WTC11 (cell line): ENCODE data around the gene ROS1. TPM values are rescaled to one million over a fixed set of nuclear protein-coding genes. Genes with fewer than 3 reads are reported as not detected.

Source experiments
- ATAC-seq: fragments of 200-7000 bp; cut with Tn5 transposase; 2 replicates; pipeline ENCODE4 v1.10.0; 2021; ENCODE audit warnings: mild to moderate bottlenecking, moderate library complexity
- CTCF ChIA-PET: fragments of 300-600 bp; sonication (Branson Sonifier 250); formaldehyde crosslinking; loops from one replicate; lab custom pipeline; 2021; ENCODE audit warnings: antibody characterized with exemption; lab: Charles Lee
- POLR2A ChIA-PET: fragments of 350-600 bp; sonication (Branson Sonifier 250); formaldehyde crosslinking; loops from one replicate; lab custom pipeline; 2021; ENCODE audit warnings: antibody characterized with exemption; lab: Charles Lee
- DNase-seq: peaks from one replicate; pipeline ENCODE4 v3.0.0; 2021; ENCODE audit warnings: low spot score
- H3K27ac Mint-ChIP-seq: 2 replicates; pipeline ENCODE4 v1.8.0; 2021; ENCODE audit warnings: mixed read lengths
- H3K27me3 Mint-ChIP-seq: 2 replicates; pipeline ENCODE4 v1.8.0; 2021; ENCODE audit warnings: low read depth, mild to moderate bottlenecking, moderate library complexity, mixed read lengths
- H3K36me3 Mint-ChIP-seq: 2 replicates; pipeline ENCODE4 v1.8.0; 2021; ENCODE audit warnings: mixed read lengths
- H3K4me1 Mint-ChIP-seq: 2 replicates; pipeline ENCODE4 v1.8.0; 2022; ENCODE audit warnings: mixed read lengths
- H3K4me3 Mint-ChIP-seq: 2 replicates; pipeline ENCODE4 v1.8.0; 2021; ENCODE audit warnings: mild to moderate bottlenecking, moderate library complexity, mixed read lengths
- H3K9me3 Mint-ChIP-seq: 2 replicates; pipeline ENCODE4 v1.8.0; 2021; ENCODE audit warnings: mixed read lengths
- EMX1 ChIP-seq: fragments of 250-450 bp; sonication (Bioruptor Pico); IDR thresholded peaks from 2 replicates; pipeline ENCODE4 v1.8.0; 2021; ENCODE audit warnings: mild to moderate bottlenecking
- ESRRA ChIP-seq: sonication (generic); formaldehyde crosslinking; IDR thresholded peaks from 2 replicates; pipeline ENCODE4 v1.8.1; 2022; ENCODE audit warnings: mild to moderate bottlenecking, missing genetic modification reagents, borderline replicate concordance
- ETV6 ChIP-seq: sonication (generic); formaldehyde crosslinking; IDR thresholded peaks from 2 replicates; pipeline ENCODE4 v1.8.1; 2022; ENCODE audit warnings: mild to moderate bottlenecking, missing genetic modification reagents
- FOXK1 ChIP-seq: sonication (generic); formaldehyde crosslinking; IDR thresholded peaks from 2 replicates; pipeline ENCODE4 v1.8.0; 2022; ENCODE audit warnings: mild to moderate bottlenecking, moderate library complexity, missing genetic modification reagents
- GTF2I ChIP-seq: fragments of 250-450 bp; sonication (Bioruptor Pico); conservative IDR thresholded peaks from 2 replicates; pipeline ENCODE4 v1.4.0; 2021; ENCODE audit warnings: mild to moderate bottlenecking
- JUN ChIP-seq: sonication (generic); formaldehyde crosslinking; IDR thresholded peaks from 2 replicates; pipeline ENCODE4 v1.8.0; 2023; ENCODE audit warnings: mild to moderate bottlenecking, missing genetic modification reagents
- MYBL2 ChIP-seq: sonication (generic); formaldehyde crosslinking; IDR thresholded peaks from 2 replicates; pipeline ENCODE4 v1.8.1; 2023; ENCODE audit warnings: mild to moderate bottlenecking, moderate library complexity, missing genetic modification reagents
- NR2C2 ChIP-seq: sonication (generic); formaldehyde crosslinking; IDR thresholded peaks from 2 replicates; pipeline ENCODE4 v1.8.0; 2022; ENCODE audit warnings: mild to moderate bottlenecking, missing genetic modification reagents
- NR3C1 ChIP-seq: sonication (generic); formaldehyde crosslinking; conservative IDR thresholded peaks from 2 replicates; pipeline ENCODE4 v1.8.1; 2023; ENCODE audit warnings: low read depth, mild to moderate bottlenecking, missing genetic modification reagents
- RELA ChIP-seq: sonication (generic); formaldehyde crosslinking; IDR thresholded peaks from 2 replicates; pipeline ENCODE4 v1.8.1; 2022; ENCODE audit warnings: missing genetic modification reagents, mild to moderate bottlenecking, borderline replicate concordance
- SMAD4 ChIP-seq: sonication (generic); formaldehyde crosslinking; IDR thresholded peaks from 2 replicates; pipeline ENCODE4 v1.8.0; 2022; ENCODE audit warnings: mild to moderate bottlenecking, missing genetic modification reagents
- ZNF121 ChIP-seq: sonication (generic); formaldehyde crosslinking; IDR thresholded peaks from 2 replicates; pipeline ENCODE4 v1.8.0; 2023; ENCODE audit warnings: missing genetic modification reagents
- ZNF232 ChIP-seq: sonication (generic); formaldehyde crosslinking; IDR thresholded peaks from 2 replicates; pipeline ENCODE4 v1.8.0; 2022; ENCODE audit warnings: mild to moderate bottlenecking, missing genetic modification reagents
- ZNF263 ChIP-seq: sonication (generic); formaldehyde crosslinking; IDR thresholded peaks from 2 replicates; pipeline ENCODE4 v1.8.1; 2022; ENCODE audit warnings: low read depth, mild to moderate bottlenecking, moderate library complexity, missing genetic modification reagents
- ZNF416 ChIP-seq: fragments of 250-450 bp; sonication (Bioruptor Pico); IDR thresholded peaks from 2 replicates; pipeline ENCODE4 v1.9.0; 2021; ENCODE audit warnings: mild to moderate bottlenecking, inconsistent platforms
- ZNF671 ChIP-seq: fragments of 250-450 bp; sonication (Bioruptor Pico); IDR thresholded peaks from 2 replicates; pipeline ENCODE4 v1.8.0; 2021; ENCODE audit warnings: mild to moderate bottlenecking
- total RNA-seq: library from RNA; stranded (reverse); gene quantifications from 3 replicates; pipeline ENCODE4 v1.2.3, GENCODE V29; 2021
- TF ChIP-seq, protein P1 (sequence below): fragments of 200-600 bp; IDR thresholded peaks from 2 replicates; pipeline ENCODE4 v1.8.0; 2022; ENCODE audit warnings: antibody characterized with exemption
- TF ChIP-seq, protein P2 (sequence below): sonication (generic); formaldehyde crosslinking; IDR thresholded peaks from 2 replicates; pipeline ENCODE4 v1.8.1; 2023; ENCODE audit warnings: mild to moderate bottlenecking, moderate library complexity, missing genetic modification reagents
- TF ChIP-seq, protein P3 (sequence below): sonication (generic); formaldehyde crosslinking; conservative IDR thresholded peaks from 2 replicates; pipeline ENCODE4 v1.8.1; 2023; ENCODE audit warnings: mild to moderate bottlenecking, low read depth, missing genetic modification reagents, moderate library complexity
- TF ChIP-seq, protein P4 (sequence below): fragments of 250-450 bp; sonication (Bioruptor Pico); IDR thresholded peaks from 2 replicates; pipeline ENCODE4 v1.9.0; 2021; ENCODE audit warnings: mild to moderate bottlenecking, borderline replicate concordance
- TF ChIP-seq, protein P5 (sequence below): sonication (generic); formaldehyde crosslinking; IDR thresholded peaks from 2 replicates; pipeline ENCODE4 v1.8.1; 2023; ENCODE audit warnings: mild to moderate bottlenecking, missing genetic modification reagents, moderate library complexity

ROS1 gene
- total RNA-seq, 1 experiment from 2014 or later, result 0.02 TPM

DNA sequence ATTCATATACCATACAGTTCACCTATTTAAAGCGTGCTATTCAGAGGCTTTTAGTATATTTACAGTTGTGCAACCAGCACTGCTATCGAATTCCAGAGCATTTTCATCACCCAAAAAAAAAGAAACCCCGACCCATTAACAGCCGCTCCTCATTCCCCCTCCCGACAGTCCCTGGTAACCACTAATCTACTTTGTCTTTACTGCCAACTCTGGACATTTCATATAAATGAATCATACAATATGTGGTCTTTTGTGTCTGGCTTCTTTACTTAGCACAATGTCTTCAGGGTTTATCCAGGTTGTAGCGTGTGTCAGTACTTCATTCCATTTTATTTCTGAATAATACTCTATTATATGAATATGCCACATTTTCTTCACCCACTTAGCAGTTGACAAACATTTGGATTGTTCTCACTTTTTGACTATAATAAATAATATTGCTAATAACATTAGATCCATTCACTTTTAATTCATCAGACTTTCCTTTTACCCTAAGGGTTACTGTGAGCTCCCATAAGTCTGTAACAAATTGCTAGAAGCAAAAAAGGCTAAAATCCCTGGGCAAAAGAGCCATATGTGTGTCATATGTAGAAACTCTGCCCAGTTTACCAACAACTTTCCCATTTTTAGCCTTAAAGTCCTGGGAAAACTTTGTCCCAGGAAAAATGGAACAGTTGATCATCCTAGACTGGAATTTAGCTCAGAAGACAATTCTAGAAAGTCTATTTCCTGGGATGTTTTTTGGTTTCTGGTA lies 23.2 kb upstream of the ROS1 start:
- no peak overlapping the region for H3K4me3 Mint-ChIP-seq
- DNase-seq (no peak), ATAC-seq (no peak)
- H3K27me3 Mint-ChIP-seq, result no peaks in the 10 kb centered on the region
- TF ChIP-seq, protein P1, sequence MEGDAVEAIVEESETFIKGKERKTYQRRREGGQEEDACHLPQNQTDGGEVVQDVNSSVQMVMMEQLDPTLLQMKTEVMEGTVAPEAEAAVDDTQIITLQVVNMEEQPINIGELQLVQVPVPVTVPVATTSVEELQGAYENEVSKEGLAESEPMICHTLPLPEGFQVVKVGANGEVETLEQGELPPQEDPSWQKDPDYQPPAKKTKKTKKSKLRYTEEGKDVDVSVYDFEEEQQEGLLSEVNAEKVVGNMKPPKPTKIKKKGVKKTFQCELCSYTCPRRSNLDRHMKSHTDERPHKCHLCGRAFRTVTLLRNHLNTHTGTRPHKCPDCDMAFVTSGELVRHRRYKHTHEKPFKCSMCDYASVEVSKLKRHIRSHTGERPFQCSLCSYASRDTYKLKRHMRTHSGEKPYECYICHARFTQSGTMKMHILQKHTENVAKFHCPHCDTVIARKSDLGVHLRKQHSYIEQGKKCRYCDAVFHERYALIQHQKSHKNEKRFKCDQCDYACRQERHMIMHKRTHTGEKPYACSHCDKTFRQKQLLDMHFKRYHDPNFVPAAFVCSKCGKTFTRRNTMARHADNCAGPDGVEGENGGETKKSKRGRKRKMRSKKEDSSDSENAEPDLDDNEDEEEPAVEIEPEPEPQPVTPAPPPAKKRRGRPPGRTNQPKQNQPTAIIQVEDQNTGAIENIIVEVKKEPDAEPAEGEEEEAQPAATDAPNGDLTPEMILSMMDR, result no peak
- TF ChIP-seq NR2C2 (CRISPR knock-in tag) (no peak), ZNF263 (CRISPR knock-in tag) (no peak), ZNF416 (CRISPR knock-in tag) (no peak), FOXK1 (CRISPR knock-in tag) (no peak)
- ChIA-PET POLR2A (no interaction called here), CTCF (interaction anchor here (1.1 to 1.4 kb wide), 4 partner anchors 8 to 153 kb away, joined by 4 to 11 read pairs (median 7); partner anchors contain the start of gene GOPC)
- H3K9me3 Mint-ChIP-seq, result no peaks in the 10 kb centered on the region
- peaks cover 21% of the 10 kb centered on the region for H3K4me1 Mint-ChIP-seq
- no peaks in the 10 kb centered on the region for H3K36me3 Mint-ChIP-seq
- no peak overlapping the region for H3K27ac Mint-ChIP-seq

DNA sequence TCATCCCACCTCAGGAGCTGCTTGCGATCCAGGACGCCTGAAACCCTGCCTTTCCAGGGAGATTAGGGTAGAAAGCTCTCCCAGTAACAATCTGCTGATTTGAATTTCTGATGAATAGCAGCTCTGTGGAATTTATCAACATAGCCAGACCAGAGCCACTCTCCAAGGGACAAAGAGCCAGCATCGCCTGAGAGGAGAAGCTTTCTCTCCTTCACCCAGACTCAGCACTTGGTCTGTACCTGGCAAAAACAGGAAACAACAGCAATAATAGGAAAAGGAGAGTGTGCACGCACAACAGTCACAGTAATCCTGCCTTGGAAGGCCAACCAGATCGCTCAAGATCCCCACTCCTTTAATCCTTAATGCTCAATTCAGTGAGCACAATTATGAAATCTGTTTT lies 22.3 kb upstream of the ROS1 start:
- Mint-ChIP-seq H3K4me1 (peaks cover 21% of the 10 kb centered on the region), H3K27ac (no peak overlapping the region)
- POLR2A ChIA-PET, result no interaction called here
- TF ChIP-seq ETV6 (CRISPR knock-in tag) (no peak), ESRRA (no peak), RELA (CRISPR knock-in tag) (no peak), NR3C1 (no peak), SMAD4 (CRISPR knock-in tag) (no peak), EMX1 (CRISPR knock-in tag) (no peak), ZNF232 (CRISPR knock-in tag) (no peak), ZNF263 (CRISPR knock-in tag) (no peak), MYBL2 (no peak), ZNF671 (no peak), GTF2I (CRISPR knock-in tag) (no peak), JUN (CRISPR knock-in tag) (no peak), ZNF121 (CRISPR knock-in tag) (no peak)
- TF ChIP-seq, protein P2, sequence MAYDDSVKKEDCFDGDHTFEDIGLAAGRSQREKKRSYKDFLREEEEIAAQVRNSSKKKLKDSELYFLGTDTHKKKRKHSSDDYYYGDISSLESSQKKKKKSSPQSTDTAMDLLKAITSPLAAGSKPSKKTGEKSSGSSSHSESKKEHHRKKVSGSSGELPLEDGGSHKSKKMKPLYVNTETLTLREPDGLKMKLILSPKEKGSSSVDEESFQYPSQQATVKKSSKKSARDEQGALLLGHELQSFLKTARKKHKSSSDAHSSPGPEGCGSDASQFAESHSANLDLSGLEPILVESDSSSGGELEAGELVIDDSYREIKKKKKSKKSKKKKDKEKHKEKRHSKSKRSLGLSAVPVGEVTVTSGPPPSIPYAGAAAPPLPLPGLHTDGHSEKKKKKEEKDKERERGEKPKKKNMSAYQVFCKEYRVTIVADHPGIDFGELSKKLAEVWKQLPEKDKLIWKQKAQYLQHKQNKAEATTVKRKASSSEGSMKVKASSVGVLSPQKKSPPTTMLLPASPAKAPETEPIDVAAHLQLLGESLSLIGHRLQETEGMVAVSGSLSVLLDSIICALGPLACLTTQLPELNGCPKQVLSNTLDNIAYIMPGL (CRISPR knock-in tag), result no peak
- TF ChIP-seq, protein P3, sequence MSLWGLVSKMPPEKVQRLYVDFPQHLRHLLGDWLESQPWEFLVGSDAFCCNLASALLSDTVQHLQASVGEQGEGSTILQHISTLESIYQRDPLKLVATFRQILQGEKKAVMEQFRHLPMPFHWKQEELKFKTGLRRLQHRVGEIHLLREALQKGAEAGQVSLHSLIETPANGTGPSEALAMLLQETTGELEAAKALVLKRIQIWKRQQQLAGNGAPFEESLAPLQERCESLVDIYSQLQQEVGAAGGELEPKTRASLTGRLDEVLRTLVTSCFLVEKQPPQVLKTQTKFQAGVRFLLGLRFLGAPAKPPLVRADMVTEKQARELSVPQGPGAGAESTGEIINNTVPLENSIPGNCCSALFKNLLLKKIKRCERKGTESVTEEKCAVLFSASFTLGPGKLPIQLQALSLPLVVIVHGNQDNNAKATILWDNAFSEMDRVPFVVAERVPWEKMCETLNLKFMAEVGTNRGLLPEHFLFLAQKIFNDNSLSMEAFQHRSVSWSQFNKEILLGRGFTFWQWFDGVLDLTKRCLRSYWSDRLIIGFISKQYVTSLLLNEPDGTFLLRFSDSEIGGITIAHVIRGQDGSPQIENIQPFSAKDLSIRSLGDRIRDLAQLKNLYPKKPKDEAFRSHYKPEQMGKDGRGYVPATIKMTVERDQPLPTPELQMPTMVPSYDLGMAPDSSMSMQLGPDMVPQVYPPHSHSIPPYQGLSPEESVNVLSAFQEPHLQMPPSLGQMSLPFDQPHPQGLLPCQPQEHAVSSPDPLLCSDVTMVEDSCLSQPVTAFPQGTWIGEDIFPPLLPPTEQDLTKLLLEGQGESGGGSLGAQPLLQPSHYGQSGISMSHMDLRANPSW, result no peak
- TF ChIP-seq, protein P4, sequence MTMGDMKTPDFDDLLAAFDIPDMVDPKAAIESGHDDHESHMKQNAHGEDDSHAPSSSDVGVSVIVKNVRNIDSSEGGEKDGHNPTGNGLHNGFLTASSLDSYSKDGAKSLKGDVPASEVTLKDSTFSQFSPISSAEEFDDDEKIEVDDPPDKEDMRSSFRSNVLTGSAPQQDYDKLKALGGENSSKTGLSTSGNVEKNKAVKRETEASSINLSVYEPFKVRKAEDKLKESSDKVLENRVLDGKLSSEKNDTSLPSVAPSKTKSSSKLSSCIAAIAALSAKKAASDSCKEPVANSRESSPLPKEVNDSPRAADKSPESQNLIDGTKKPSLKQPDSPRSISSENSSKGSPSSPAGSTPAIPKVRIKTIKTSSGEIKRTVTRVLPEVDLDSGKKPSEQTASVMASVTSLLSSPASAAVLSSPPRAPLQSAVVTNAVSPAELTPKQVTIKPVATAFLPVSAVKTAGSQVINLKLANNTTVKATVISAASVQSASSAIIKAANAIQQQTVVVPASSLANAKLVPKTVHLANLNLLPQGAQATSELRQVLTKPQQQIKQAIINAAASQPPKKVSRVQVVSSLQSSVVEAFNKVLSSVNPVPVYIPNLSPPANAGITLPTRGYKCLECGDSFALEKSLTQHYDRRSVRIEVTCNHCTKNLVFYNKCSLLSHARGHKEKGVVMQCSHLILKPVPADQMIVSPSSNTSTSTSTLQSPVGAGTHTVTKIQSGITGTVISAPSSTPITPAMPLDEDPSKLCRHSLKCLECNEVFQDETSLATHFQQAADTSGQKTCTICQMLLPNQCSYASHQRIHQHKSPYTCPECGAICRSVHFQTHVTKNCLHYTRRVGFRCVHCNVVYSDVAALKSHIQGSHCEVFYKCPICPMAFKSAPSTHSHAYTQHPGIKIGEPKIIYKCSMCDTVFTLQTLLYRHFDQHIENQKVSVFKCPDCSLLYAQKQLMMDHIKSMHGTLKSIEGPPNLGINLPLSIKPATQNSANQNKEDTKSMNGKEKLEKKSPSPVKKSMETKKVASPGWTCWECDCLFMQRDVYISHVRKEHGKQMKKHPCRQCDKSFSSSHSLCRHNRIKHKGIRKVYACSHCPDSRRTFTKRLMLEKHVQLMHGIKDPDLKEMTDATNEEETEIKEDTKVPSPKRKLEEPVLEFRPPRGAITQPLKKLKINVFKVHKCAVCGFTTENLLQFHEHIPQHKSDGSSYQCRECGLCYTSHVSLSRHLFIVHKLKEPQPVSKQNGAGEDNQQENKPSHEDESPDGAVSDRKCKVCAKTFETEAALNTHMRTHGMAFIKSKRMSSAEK (CRISPR knock-in tag), result no peak
- TF ChIP-seq, protein P5, sequence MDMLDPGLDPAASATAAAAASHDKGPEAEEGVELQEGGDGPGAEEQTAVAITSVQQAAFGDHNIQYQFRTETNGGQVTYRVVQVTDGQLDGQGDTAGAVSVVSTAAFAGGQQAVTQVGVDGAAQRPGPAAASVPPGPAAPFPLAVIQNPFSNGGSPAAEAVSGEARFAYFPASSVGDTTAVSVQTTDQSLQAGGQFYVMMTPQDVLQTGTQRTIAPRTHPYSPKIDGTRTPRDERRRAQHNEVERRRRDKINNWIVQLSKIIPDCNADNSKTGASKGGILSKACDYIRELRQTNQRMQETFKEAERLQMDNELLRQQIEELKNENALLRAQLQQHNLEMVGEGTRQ (CRISPR knock-in tag), result no peak
- TF ChIP-seq, all 79 proteins: peak for 0
- Mint-ChIP-seq H3K27me3 (no peaks in the 10 kb centered on the region), H3K4me3 (no peak overlapping the region), H3K9me3 (no peaks in the 10 kb centered on the region), H3K36me3 (no peaks in the 10 kb centered on the region)
- peak; percentile 32; the same call in 1 of the 2 replicates for ATAC-seq
- CTCF ChIA-PET, result interaction anchor here (1.2 kb wide), 1 partner anchor 30 kb away, joined by 4 read pairs; no protein-coding TSS in a partner anchor
- no peak for DNase-seq
